GM10266 (cell line): ENCODE measurements around the gene TJP3.

Experiments used
- DNase-seq: peaks from one replicate; pipeline ENCODE4 v3.0.0; 2012; ENCODE audit errors: extremely low spot score
- CTCF ChIP-seq: IDR thresholded peaks from 2 replicates; pipeline ENCODE4 v1.5.1; 2012; ENCODE audit warnings: mild to moderate bottlenecking, low read depth; ENCODE audit not compliant: control insufficient read depth, insufficient read depth; ENCODE audit errors: missing control alignments

The TJP3 gene

GRCh38 chr19:3780786-3781304 is 72.7 kb downstream of the TJP3 start:
- TF ChIP-seq CTCF = no peak
- no peak for DNase-seq

GRCh38 chr19:3781603-3782002 is 73.4 kb downstream of the TJP3 start:
- DNase-seq = no peak
- TF ChIP-seq CTCF = no peak

GRCh38 chr19:3782330-3782729 is 74.1 kb downstream of the TJP3 start:
- no peak for TF ChIP-seq CTCF
- no peak for DNase-seq

GRCh38 chr19:3782903-3783302 is 74.7 kb downstream of the TJP3 start:
- no peak for DNase-seq
- TF ChIP-seq CTCF = no peak

GRCh38 chr19:3783660-3784584 is 75.7 kb downstream of the TJP3 start:
- DNase-seq = peak; percentile 62
- TF ChIP-seq CTCF = peak; percentile 43

- DNase-seq = no peak
- TF ChIP-seq CTCF = no peak
Observed at GRCh38 chr19:3784607-3785450, 76.6 kb downstream of the TJP3 start.

- no peak for DNase-seq
- TF ChIP-seq CTCF = no peak
Observed at GRCh38 chr19:3785451-3785937, 77.3 kb downstream of the TJP3 start.
